ENCODE results near the gene STK32B. TPM values are rescaled to one million over a fixed set of nuclear protein-coding genes. Genes with fewer than 3 reads are reported as not detected.

The STK32B gene
- total RNA-seq, 1 experiment from 2014 or later = 11.6 TPM

DNA sequence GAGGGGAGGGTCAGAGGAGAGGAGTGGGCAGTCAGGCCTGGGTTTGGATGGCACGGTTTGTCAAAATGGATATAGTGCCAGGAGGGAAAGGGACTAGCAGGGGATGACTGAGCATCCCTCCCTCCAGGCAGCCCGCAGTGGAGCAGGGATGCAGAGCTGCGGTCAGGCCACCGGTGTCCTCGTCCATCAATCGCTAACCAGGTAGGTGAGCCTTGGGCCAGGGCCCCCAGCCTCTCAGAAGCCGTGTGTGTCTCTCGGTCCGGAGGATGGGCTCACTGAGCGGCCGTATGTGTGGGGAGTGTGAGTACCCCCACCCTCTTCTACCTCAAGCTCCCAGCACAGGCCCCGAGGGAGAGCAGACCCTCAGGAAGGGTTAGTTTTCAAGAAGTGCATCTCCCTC lies 31.5 kb upstream of the STK32B start:
- ATAC-seq = no peak
- CTCF ChIA-PET = no interaction called here

DNA sequence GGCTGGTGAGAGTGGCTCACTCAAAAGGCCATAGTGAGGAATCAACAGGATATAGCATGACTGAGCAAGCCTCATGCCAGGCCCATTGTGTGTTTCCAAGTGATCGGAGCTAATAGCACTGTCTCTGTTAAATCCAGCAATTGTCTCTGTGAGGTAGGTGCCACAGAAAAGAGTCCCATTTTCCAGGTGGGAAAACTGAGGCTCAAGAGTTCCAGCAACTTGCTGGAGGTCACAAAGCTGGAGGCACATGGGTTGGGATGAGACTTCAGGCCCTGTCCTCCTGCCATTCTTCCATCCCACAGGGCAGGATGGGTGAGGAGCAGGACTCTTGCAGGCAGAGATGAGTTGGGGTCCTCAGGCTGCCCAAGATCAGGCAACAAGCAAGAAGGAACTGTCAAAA lies 30.9 kb upstream of the STK32B start:
- ChIA-PET CTCF (no interaction called here), POLR2A (no interaction called here)
- in situ Hi-C loops (cut with HindIII; ENCODE audit: low pct_unique_long_range_greater_than_20kb, low sequenced_read_pairs) = no loop called here
- DNase-seq (ENCODE audit: low read depth, low spot score) (no peak), ATAC-seq (no peak)
- H3K4me3 ChIP-seq (ENCODE audit: low read depth in 2 of 2, low read length in 2 of 2) = no peak overlapping the region
- H3K9me3 ChIP-seq (ENCODE audit: control insufficient read depth, insufficient read depth, low read depth, low read length) = no peaks in the 10 kb centered on the region
- no TSS peak for BruUV-seq (replicated peaks)
- H3K4me1 ChIP-seq (ENCODE audit: control insufficient read depth, insufficient read depth, low read length) = no peaks in the 10 kb centered on the region
- intact Hi-C loops (cut with micrococcal nuclease; ENCODE audit: unreplicated experiment) = no loop called here
- H3K27ac ChIP-seq (ENCODE audit: low read length) = no peak overlapping the region
- H3K36me3 ChIP-seq (ENCODE audit: control insufficient read depth, insufficient read depth, low read length) = no peaks in the 10 kb centered on the region
- TF ChIP-seq, protein P1, sequence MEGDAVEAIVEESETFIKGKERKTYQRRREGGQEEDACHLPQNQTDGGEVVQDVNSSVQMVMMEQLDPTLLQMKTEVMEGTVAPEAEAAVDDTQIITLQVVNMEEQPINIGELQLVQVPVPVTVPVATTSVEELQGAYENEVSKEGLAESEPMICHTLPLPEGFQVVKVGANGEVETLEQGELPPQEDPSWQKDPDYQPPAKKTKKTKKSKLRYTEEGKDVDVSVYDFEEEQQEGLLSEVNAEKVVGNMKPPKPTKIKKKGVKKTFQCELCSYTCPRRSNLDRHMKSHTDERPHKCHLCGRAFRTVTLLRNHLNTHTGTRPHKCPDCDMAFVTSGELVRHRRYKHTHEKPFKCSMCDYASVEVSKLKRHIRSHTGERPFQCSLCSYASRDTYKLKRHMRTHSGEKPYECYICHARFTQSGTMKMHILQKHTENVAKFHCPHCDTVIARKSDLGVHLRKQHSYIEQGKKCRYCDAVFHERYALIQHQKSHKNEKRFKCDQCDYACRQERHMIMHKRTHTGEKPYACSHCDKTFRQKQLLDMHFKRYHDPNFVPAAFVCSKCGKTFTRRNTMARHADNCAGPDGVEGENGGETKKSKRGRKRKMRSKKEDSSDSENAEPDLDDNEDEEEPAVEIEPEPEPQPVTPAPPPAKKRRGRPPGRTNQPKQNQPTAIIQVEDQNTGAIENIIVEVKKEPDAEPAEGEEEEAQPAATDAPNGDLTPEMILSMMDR (IDR thresholded peaks at IDR 0.05) = no peak
- H3K27me3 ChIP-seq (ENCODE audit: control insufficient read depth, insufficient read depth, low read length) = no peaks in the 10 kb centered on the region

More for the DNA sequence above, 31.5 kb upstream of the STK32B start:
- TF ChIP-seq, protein P1 (IDR thresholded peaks at IDR 0.05) = no peak
- TF ChIP-seq, protein P2, sequence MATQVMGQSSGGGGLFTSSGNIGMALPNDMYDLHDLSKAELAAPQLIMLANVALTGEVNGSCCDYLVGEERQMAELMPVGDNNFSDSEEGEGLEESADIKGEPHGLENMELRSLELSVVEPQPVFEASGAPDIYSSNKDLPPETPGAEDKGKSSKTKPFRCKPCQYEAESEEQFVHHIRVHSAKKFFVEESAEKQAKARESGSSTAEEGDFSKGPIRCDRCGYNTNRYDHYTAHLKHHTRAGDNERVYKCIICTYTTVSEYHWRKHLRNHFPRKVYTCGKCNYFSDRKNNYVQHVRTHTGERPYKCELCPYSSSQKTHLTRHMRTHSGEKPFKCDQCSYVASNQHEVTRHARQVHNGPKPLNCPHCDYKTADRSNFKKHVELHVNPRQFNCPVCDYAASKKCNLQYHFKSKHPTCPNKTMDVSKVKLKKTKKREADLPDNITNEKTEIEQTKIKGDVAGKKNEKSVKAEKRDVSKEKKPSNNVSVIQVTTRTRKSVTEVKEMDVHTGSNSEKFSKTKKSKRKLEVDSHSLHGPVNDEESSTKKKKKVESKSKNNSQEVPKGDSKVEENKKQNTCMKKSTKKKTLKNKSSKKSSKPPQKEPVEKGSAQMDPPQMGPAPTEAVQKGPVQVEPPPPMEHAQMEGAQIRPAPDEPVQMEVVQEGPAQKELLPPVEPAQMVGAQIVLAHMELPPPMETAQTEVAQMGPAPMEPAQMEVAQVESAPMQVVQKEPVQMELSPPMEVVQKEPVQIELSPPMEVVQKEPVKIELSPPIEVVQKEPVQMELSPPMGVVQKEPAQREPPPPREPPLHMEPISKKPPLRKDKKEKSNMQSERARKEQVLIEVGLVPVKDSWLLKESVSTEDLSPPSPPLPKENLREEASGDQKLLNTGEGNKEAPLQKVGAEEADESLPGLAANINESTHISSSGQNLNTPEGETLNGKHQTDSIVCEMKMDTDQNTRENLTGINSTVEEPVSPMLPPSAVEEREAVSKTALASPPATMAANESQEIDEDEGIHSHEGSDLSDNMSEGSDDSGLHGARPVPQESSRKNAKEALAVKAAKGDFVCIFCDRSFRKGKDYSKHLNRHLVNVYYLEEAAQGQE (IDR thresholded peaks at IDR 0.05; ENCODE audit: insufficient read depth in 1 of 2, low read depth in 2 of 2, low read length in 1 of 2) = no peak
- no peak for TF ChIP-seq TCF7L2 (IDR thresholded peaks at IDR 0.05; ENCODE audit: low read depth, low read length)
- no peak for TF ChIP-seq SIN3A (IDR thresholded peaks at IDR 0.05; ENCODE audit: borderline replicate concordance, insufficient read depth, low read depth, low read length)
- no peak for TF ChIP-seq POLR2AphosphoS5 (IDR thresholded peaks at IDR 0.05; ENCODE audit: low read depth, low read length)
- DNase-seq (ENCODE audit: low read depth, low spot score) = no peak
- H3K4me1 ChIP-seq (ENCODE audit: control insufficient read depth, insufficient read depth, low read length) = no peaks in the 10 kb centered on the region
- H3K27ac ChIP-seq (ENCODE audit: low read length) = no peak overlapping the region
- no TSS peak for BruUV-seq (replicated peaks)
- no peaks in the 10 kb centered on the region for H3K9me3 ChIP-seq (ENCODE audit: control insufficient read depth, insufficient read depth, low read depth, low read length)
- no peak overlapping the region for H3K4me3 ChIP-seq (ENCODE audit: low read depth in 2 of 2, low read length in 2 of 2)
- intact Hi-C loops (cut with micrococcal nuclease; ENCODE audit: unreplicated experiment) (no loop called here), in situ Hi-C loops (cut with HindIII; ENCODE audit: low pct_unique_long_range_greater_than_20kb, low sequenced_read_pairs) (no loop called here)
- no peaks in the 10 kb centered on the region for H3K27me3 ChIP-seq (ENCODE audit: control insufficient read depth, insufficient read depth, low read length)
- no peaks in the 10 kb centered on the region for H3K36me3 ChIP-seq (ENCODE audit: control insufficient read depth, insufficient read depth, low read length)
- POLR2A ChIA-PET = no interaction called here

DNA sequence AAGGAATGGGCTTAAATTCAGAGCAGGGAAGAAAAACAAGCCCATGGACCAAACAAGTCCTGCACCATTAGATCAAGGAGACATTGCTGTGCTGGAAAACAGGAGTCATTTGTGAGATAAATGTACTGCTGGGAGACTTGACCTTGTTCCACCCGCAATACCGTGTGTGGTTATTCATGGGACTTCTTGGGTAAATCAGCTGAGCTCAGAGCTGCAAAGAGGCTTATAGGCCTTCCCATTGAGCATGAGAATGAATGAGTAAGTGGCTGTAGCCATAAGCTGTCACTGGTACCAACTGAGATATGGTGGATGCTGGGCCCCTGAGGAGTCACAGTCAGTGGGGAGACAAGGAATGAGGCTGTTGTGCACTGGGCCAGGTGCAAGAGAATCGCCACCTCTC lies 29.7 kb upstream of the STK32B start:
- Histone ChIP-seq H3K9me3 (ENCODE audit: control insufficient read depth, insufficient read depth, low read depth, low read length) (no peaks in the 10 kb centered on the region), H3K27me3 (ENCODE audit: control insufficient read depth, insufficient read depth, low read length) (no peaks in the 10 kb centered on the region), H3K4me1 (ENCODE audit: control insufficient read depth, insufficient read depth, low read length) (no peaks in the 10 kb centered on the region), H3K36me3 (ENCODE audit: control insufficient read depth, insufficient read depth, low read length) (no peaks in the 10 kb centered on the region), H3K27ac (ENCODE audit: low read length) (no peak overlapping the region), H3K4me3 (ENCODE audit: low read depth in 2 of 2, low read length in 2 of 2) (no peak overlapping the region)
- TF ChIP-seq POLR2AphosphoS5 (IDR thresholded peaks at IDR 0.05; ENCODE audit: low read depth, low read length) (no peak), SIN3A (IDR thresholded peaks at IDR 0.05; ENCODE audit: borderline replicate concordance, insufficient read depth, low read depth, low read length) (no peak), TCF7L2 (IDR thresholded peaks at IDR 0.05; ENCODE audit: low read depth, low read length) (no peak)
- TF ChIP-seq, protein P1 (IDR thresholded peaks at IDR 0.05) = no peak
- TF ChIP-seq, protein P2 (IDR thresholded peaks at IDR 0.05; ENCODE audit: insufficient read depth in 1 of 2, low read depth in 2 of 2, low read length in 1 of 2) = no peak
- in situ Hi-C loops (cut with HindIII; ENCODE audit: low pct_unique_long_range_greater_than_20kb, low sequenced_read_pairs) (no loop called here), intact Hi-C loops (cut with micrococcal nuclease; ENCODE audit: unreplicated experiment) (no loop called here)
- ChIA-PET CTCF (no interaction called here), POLR2A (no interaction called here)
- no peak for ATAC-seq
- no peak for DNase-seq (ENCODE audit: low read depth, low spot score)
- BruUV-seq (replicated peaks) = no TSS peak

All from Panc1 (cell line).